Parathyroid adenoma (tissue), 2 donors: Measurements from ENCODE around the gene BAIAP3.

Experiments used
- H2AFZ ChIP-seq: fragments of 300-600 bp; sonication (generic); one replicate; pipeline ENCODE4 v1.7.0; 2017; ENCODE audit warnings: antibody characterized with exemption, mild to moderate bottlenecking
- H3K27ac ChIP-seq: fragments of 300-600 bp; sonication (generic); one replicate; pipeline ENCODE4 v1.7.0; 2017
- H3K27me3 ChIP-seq: fragments of 300-600 bp; sonication (generic); one replicate; pipeline ENCODE4 v1.7.0; 2017; ENCODE audit warnings: low read length; ENCODE audit not compliant: control insufficient read depth, insufficient read depth
- H3K36me3 ChIP-seq: fragments of 300-600 bp; sonication (generic); one replicate; pipeline ENCODE4 v1.7.0; 2017; ENCODE audit warnings: low read length; ENCODE audit not compliant: control insufficient read depth, insufficient read depth
- H3K4me1 ChIP-seq: fragments of 300-600 bp; sonication (generic); one replicate; pipeline ENCODE4 v1.7.0; 2017; ENCODE audit warnings: control low read depth
- H3K4me2 ChIP-seq: fragments of 300-600 bp; sonication (generic); one replicate; pipeline ENCODE4 v1.7.0; 2017; ENCODE audit warnings: low read length
- H3K4me3 ChIP-seq: fragments of 300-600 bp; sonication (generic); one replicate; pipeline ENCODE4 v1.7.0; 2017; ENCODE audit warnings: low read depth, low read length
- H3K79me2 ChIP-seq: fragments of 300-600 bp; sonication (generic); one replicate; pipeline ENCODE4 v1.7.0; 2017; ENCODE audit warnings: control low read depth
- H3K9ac ChIP-seq: fragments of 300-600 bp; sonication (generic); one replicate; pipeline ENCODE4 v1.7.0; 2017; ENCODE audit warnings: mild to moderate bottlenecking
- H3K9me3 ChIP-seq: fragments of 300-600 bp; sonication (generic); one replicate; pipeline ENCODE4 v1.7.0; 2017; ENCODE audit warnings: low read length; ENCODE audit not compliant: control insufficient read depth
- CTCF ChIP-seq: fragments of 300-600 bp; sonication (generic); IDR thresholded peaks from one replicate; pipeline ENCODE4 v1.7.0; 2017; ENCODE audit warnings: antibody characterized with exemption, mild to moderate bottlenecking
- donor health status: primary hyperparathyroidism.

BAIAP3 gene

GRCh38 chr16:1313721-1314369 lies 19.6 kb upstream of the BAIAP3 start:
- TF ChIP-seq CTCF: no peak
- H3K9me3 ChIP-seq: no peaks in the 10 kb centered on the region
- H3K4me3 ChIP-seq: no peak overlapping the region
- H3K4me1 ChIP-seq: peaks cover 16% of the 10 kb centered on the region
- no peak overlapping the region for H2AFZ ChIP-seq
- H3K4me2 ChIP-seq: no peak overlapping the region
- no peaks in the 10 kb centered on the region for H3K36me3 ChIP-seq
- H3K9ac ChIP-seq: no peak overlapping the region
- H3K27me3 ChIP-seq: no peaks in the 10 kb centered on the region
- no peak overlapping the region for H3K27ac ChIP-seq
- peaks cover 66% of the 10 kb centered on the region for H3K79me2 ChIP-seq

GRCh38 chr16:1314399-1315068 lies 18.9 kb upstream of the BAIAP3 start:
- no peaks in the 10 kb centered on the region for H3K9me3 ChIP-seq
- no peak overlapping the region for H3K27ac ChIP-seq
- peaks cover 16% of the 10 kb centered on the region for H3K4me1 ChIP-seq
- H3K4me3 ChIP-seq: no peak overlapping the region
- H3K9ac ChIP-seq: no peak overlapping the region
- H3K4me2 ChIP-seq: no peak overlapping the region
- no peak for TF ChIP-seq CTCF
- no peaks in the 10 kb centered on the region for H3K27me3 ChIP-seq
- H3K79me2 ChIP-seq: peaks cover 66% of the 10 kb centered on the region
- no peak overlapping the region for H2AFZ ChIP-seq
- no peaks in the 10 kb centered on the region for H3K36me3 ChIP-seq

DNA sequence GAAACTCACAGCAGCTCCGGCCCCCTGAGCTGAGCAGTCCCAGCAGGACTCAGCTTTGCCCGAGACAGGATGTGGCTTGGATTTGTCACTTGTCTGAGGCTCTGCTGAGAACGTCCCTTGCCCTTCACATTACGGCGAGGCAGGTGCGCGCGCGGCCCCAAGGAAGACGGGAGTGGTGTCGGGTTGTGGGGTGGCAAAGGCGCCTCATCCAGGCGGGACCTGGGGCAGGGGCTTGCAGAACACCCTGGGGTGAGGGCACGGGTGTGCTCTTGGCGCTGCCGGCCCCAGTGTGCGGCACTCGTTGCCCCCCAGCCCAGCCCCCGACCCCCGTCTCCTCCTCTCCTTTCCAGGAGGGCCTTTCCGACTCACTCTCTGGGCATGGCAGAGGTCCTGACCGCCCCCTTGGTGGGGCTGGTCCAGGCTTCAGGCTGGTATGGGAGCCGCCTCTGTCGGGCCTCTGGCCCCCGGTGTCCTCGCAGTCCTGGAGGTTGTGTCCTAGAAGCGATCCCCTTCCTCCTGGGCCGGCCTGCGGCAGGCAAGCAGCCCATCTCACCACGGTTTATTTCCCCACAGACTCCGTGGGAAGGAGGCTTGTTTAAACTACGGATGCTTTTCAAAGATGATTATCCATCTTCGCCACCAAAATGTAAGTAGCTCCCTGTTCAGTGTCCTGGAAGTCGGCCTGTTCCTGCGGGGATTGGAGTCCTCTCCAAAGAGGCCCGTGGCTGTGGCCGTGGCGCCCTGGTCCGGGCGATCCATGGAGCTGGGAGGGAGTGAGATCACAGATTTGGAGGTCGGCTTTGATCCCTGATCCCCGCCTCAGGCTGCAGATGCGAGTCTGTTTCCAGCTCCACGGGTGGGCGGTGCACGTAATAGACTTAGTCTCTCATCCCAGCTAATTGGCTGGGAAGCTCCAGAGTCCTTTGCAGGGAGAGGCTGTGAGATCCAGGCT lies 18.1 kb upstream of the BAIAP3 start:
- no peak overlapping the region for H3K27ac ChIP-seq

GRCh38 chr16:1316033-1316405 lies 17.4 kb upstream of the BAIAP3 start:
- Histone ChIP-seq H3K27ac (no peak overlapping the region), H3K79me2 (peaks cover 70% of the 10 kb centered on the region), H3K4me2 (no peak overlapping the region), H2AFZ (no peak overlapping the region), H3K4me1 (peaks cover 15% of the 10 kb centered on the region), H3K9ac (no peak overlapping the region), H3K27me3 (no peaks in the 10 kb centered on the region), H3K9me3 (no peaks in the 10 kb centered on the region), H3K4me3 (no peak overlapping the region), H3K36me3 (no peaks in the 10 kb centered on the region)
- no peak for TF ChIP-seq CTCF

More for the DNA sequence above, 18.1 kb upstream of the BAIAP3 start:
- Histone ChIP-seq H3K9me3 (no peaks in the 10 kb centered on the region), H3K27me3 (no peaks in the 10 kb centered on the region), H3K79me2 (peaks cover 67% of the 10 kb centered on the region), H3K4me1 (peaks cover 16% of the 10 kb centered on the region), H3K36me3 (no peaks in the 10 kb centered on the region), H2AFZ (no peak overlapping the region), H3K4me2 (no peak overlapping the region), H3K9ac (no peak overlapping the region), H3K4me3 (no peak overlapping the region)
- no peak for TF ChIP-seq CTCF
